Breast epithelium (tissue), 4 donors: ENCODE results near the gene TCF7. TPM values are rescaled to one million over a fixed set of nuclear protein-coding genes. Genes with fewer than 3 reads are reported as not detected.

Experiments used
- DNase-seq, 2 donors: peaks; one replicate each; pipeline ENCODE4 v3.0.0-alpha.2; 2019; ENCODE audit warnings: low spot score in 2 of 2
- H3K27ac ChIP-seq, 2 donors: fragments of 200-600 bp; sonication (generic) in 1 of 2; one replicate each; pipeline ENCODE4 v1.5.1; 2016 to 2019; ENCODE audit warnings: mild to moderate bottlenecking in 1 of 2
- H3K27me3 ChIP-seq, 2 donors: fragments of 200-600 bp; sonication (generic) in 1 of 2; one replicate each; pipeline versions ENCODE4 v1.5.1 to v1.6.0; 2017 to 2019; ENCODE audit warnings: control low read depth in 1 of 2, mild to moderate bottlenecking in 1 of 2
- H3K36me3 ChIP-seq: fragments of 200-600 bp; one replicate; pipeline ENCODE4 v1.5.1; 2019
- H3K4me1 ChIP-seq, 2 donors: fragments of 200-600 bp; sonication (generic); one replicate each; pipeline ENCODE4 v1.5.1; 2016 to 2019; ENCODE audit warnings: control low read depth in 1 of 2
- H3K4me3 ChIP-seq, 3 donors: fragments of 200-600 bp; sonication (generic); 1 replicate in 2 of 3; 2 replicates in 1 of 3; pipeline ENCODE4 v1.5.1; 2016 to 2019; ENCODE audit warnings: mild to moderate bottlenecking in 3 of 3, moderate library complexity in 2 of 3
- H3K9me3 ChIP-seq, 2 donors: fragments of 200-600 bp; sonication (generic) in 1 of 2; one replicate each; pipeline ENCODE4 v1.5.1; 2016 to 2019; ENCODE audit warnings: control low read depth in 1 of 2
- POLR2A ChIP-seq: fragments of 450-650 bp; IDR thresholded peaks from one replicate; pipeline ENCODE4 v1.6.1; 2016; ENCODE audit warnings: antibody characterized with exemption, mild to moderate bottlenecking, moderate library complexity
- POLR2AphosphoS5 ChIP-seq, 3 donors: sonication (generic); formaldehyde crosslinking; IDR thresholded peaks; one replicate each; pipeline ENCODE4 v1.6.1; 2017; ENCODE audit warnings: antibody characterized with exemption in 3 of 3
- intact Hi-C: fragments of 100-400 bp; cut with DNase I; formaldehyde crosslinking; loops from one replicate; pipeline ENCODE4 v1.15.1; 2023; ENCODE audit warnings: low total_unique reads
- total RNA-seq, 3 donors: library from RNA; depleted of rRNA; stranded (reverse); fragments of >200 nt; gene quantifications; one replicate each; pipeline ENCODE4 v1.1.0, GENCODE V29; 2016
- TF ChIP-seq, protein P1 (sequence below), 3 donors: fragments of 450-650 bp; IDR thresholded peaks; one replicate each; pipeline ENCODE4 v1.5.1; 2016 to 2017; ENCODE audit warnings: antibody characterized with exemption in 3 of 3, mild to moderate bottlenecking in 3 of 3, moderate library complexity in 3 of 3

Gene TCF7
- total RNA-seq, 3 donors from 2014 or later: 2.1 to 8.0 (median 6.6) TPM

DNA sequence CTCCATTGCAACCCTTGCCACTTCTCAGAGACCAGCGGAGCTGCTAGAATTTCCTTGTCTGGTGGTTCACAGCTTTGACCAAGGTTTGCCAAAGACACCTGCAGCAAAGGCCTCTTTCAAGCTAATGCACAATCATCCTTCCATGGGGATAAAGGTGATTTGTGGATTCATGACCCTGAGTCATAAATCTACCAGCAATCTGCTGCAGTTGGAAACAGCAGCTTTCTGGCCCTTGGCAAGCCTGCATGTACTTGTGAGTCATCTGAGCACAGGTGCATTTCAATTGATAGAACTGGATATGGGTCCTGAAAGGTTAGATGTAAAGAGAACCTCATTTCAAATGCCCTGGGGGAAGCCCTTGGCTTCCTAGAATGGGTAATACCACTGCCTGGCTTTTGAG lies 21.6 kb upstream of the TCF7 start:
- no peaks in the 10 kb centered on the region for H3K36me3 ChIP-seq
- intact Hi-C loops: no loop called here
- no peak overlapping the region for H3K27ac ChIP-seq

DNA sequence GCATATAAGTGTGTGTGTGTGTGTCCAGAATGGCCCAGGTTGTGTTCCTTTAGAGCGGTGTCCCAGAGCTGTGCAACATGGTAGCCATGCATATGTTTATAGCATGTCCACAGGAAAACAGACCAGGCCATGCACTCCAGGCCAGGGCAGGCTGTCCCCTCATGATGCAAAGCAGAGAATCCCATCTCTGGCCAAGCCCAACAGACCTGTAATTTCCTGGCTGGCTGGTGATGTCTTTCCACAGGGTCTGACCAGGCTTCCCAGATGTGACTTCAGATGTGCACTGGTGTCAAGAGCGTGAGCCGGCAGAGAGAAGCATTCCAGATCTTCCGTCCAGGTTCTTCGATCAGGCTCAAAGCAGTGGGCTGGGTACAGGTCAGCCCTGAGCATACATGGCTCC lies 21.1 kb upstream of the TCF7 start:
- Histone ChIP-seq H3K4me1 (no peaks in the 10 kb centered on the region), H3K27me3 (no peaks in the 10 kb centered on the region)
- TF ChIP-seq POLR2AphosphoS5 (IDR thresholded peaks at IDR 0.05): no peak
- TF ChIP-seq, protein P1, sequence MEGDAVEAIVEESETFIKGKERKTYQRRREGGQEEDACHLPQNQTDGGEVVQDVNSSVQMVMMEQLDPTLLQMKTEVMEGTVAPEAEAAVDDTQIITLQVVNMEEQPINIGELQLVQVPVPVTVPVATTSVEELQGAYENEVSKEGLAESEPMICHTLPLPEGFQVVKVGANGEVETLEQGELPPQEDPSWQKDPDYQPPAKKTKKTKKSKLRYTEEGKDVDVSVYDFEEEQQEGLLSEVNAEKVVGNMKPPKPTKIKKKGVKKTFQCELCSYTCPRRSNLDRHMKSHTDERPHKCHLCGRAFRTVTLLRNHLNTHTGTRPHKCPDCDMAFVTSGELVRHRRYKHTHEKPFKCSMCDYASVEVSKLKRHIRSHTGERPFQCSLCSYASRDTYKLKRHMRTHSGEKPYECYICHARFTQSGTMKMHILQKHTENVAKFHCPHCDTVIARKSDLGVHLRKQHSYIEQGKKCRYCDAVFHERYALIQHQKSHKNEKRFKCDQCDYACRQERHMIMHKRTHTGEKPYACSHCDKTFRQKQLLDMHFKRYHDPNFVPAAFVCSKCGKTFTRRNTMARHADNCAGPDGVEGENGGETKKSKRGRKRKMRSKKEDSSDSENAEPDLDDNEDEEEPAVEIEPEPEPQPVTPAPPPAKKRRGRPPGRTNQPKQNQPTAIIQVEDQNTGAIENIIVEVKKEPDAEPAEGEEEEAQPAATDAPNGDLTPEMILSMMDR (IDR thresholded peaks at IDR 0.05): no peak
- no peak for TF ChIP-seq POLR2A

More for the DNA sequence above, 21.6 kb upstream of the TCF7 start:
- Histone ChIP-seq H3K9me3 (no peaks in the 10 kb centered on the region), H3K4me3 (no peak overlapping the region), H3K27me3 (no peaks in the 10 kb centered on the region), H3K4me1 (no peaks in the 10 kb centered on the region)
- DNase-seq: no peak
- TF ChIP-seq, protein P1 (IDR thresholded peaks at IDR 0.05): no peak

DNA sequence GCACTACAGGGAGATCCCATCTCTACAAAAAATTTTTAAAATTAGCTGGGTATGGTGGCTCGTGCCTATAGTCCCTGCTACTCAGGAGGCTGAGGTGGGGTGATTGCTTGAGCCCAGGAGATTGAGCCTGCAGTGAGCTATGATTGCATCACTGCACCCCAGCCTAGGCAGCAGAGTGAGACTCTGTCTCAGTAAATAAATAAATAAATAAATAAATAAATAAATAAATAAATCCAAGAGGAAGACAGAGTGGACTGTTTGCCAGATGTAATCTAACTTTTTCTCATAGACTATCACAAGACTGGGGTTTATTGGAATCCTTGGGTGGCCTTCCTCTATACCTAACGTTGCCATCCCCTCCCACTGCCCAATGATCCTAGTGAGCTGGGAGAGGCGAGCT lies 19.2 kb upstream of the TCF7 start:
- intact Hi-C loops: no loop called here

More for the DNA sequence above, 21.1 kb upstream of the TCF7 start:
- H3K4me3 ChIP-seq: no peak overlapping the region
- no peaks in the 10 kb centered on the region for H3K9me3 ChIP-seq
- no peak for DNase-seq
- no peaks in the 10 kb centered on the region for H3K36me3 ChIP-seq
- intact Hi-C loops: no loop called here
- no peak overlapping the region for H3K27ac ChIP-seq

DNA sequence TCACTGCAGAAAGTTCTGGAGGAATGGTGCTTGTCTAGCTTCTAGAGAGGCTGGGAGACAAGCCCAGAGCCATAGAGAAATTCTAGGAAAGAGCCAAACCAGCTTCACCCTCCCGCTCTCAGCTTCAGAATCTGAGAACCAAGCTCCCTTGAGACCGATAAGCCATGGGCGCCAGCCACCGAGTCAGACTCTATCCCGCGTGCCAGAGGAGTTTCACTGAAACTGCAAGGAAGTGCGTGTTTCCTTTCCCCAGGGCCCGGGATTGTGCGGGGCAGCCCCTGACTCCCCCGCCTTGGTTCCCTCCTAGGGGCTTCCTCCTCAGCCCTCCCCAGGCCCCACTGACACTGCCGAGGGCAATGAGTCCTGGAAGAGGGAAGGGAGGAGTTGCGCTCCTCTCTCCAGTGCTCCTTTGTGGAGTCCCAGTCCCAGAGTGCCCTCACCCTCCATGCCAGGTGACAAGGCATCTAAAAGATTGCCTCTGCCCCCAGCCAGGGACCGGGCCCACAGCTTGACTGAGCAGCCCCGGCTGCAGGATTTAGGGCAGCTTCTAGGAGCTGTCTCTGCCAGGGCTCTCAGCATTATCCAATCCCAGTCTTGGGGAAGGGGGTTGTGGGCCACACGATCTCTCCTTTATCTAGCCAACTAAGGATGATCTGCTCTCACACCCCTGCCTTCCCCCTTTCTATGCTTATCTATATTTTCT lies 18.4 kb upstream of the TCF7 start:
- no peak overlapping the region for H3K27ac ChIP-seq
- no peak for DNase-seq
- no peaks in the 10 kb centered on the region for H3K36me3 ChIP-seq
- H3K4me1 ChIP-seq: peaks cover 0 to 5% of the 10 kb centered on the region in 2 donors
- TF ChIP-seq POLR2AphosphoS5 (IDR thresholded peaks at IDR 0.05) (no peak), POLR2A (no peak)
- TF ChIP-seq, protein P1 (IDR thresholded peaks at IDR 0.05): no peak
- intact Hi-C loops: no loop called here
- H3K27me3 ChIP-seq: no peaks in the 10 kb centered on the region
- H3K4me3 ChIP-seq: no peak overlapping the region
- no peaks in the 10 kb centered on the region for H3K9me3 ChIP-seq

More for the DNA sequence above, 19.2 kb upstream of the TCF7 start:
- H3K4me3 ChIP-seq: no peak overlapping the region
- no peaks in the 10 kb centered on the region for H3K27me3 ChIP-seq
- DNase-seq: no peak
- H3K27ac ChIP-seq: no peak overlapping the region
- H3K9me3 ChIP-seq: no peaks in the 10 kb centered on the region
- peaks cover 0 to 4% of the 10 kb centered on the region in 2 donors for H3K4me1 ChIP-seq
- TF ChIP-seq, protein P1 (IDR thresholded peaks at IDR 0.05): no peak
- no peak for TF ChIP-seq POLR2A
- no peak for TF ChIP-seq POLR2AphosphoS5 (IDR thresholded peaks at IDR 0.05)
- no peaks in the 10 kb centered on the region for H3K36me3 ChIP-seq

DNA sequence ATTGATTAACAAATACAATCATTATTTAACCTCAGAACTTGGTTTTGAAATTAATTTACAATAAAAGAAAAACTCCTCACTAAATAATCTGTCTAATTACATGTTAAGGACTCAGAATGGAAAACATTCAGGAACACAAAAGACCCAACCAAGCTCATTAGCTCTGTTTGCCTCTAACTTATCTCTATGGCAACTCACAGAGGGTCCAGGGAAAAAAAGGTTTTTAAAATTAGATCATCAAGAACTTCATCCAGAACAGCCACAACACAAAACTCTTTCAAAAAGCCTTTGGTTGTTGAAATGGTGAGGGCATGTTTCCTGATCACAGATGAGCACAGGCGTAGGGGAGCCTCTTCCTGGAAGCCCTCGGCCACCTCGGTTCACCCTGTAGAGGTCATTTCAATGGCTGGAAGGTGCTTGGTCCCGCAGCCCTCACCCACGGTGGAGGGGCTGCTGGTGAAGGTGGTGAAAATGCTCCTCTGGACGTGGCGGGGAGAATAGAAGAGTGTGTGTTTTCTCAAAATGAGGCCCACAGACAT lies 17.2 kb upstream of the TCF7 start:
- Histone ChIP-seq H3K4me1 (peaks cover 0 to 5% of the 10 kb centered on the region in 2 donors), H3K36me3 (no peaks in the 10 kb centered on the region), H3K27me3 (no peaks in the 10 kb centered on the region), H3K9me3 (no peaks in the 10 kb centered on the region), H3K27ac (no peak overlapping the region), H3K4me3 (no peak overlapping the region)
- TF ChIP-seq POLR2AphosphoS5 (IDR thresholded peaks at IDR 0.05): no peak
- no peak for DNase-seq
- intact Hi-C loops: no loop called here
